Stimulated activated CD8-positive, alpha-beta memory T cell treated with anti-CD3 and anti-CD28 coated beads, Interleukin-7, amount 100 ng/mL, for 4 hours (primary cell): Measurements from ENCODE around the gene ZNF439.
"Not testable (repeated sequence)": the region's sequence is repeated elsewhere in the genome, so short reads cannot be mapped to it uniquely, and the experiment has no call there.

ENCODE experiments used
- DNase-seq, 2 donors: peaks; one replicate each; pipeline ENCODE4 v3.0.0-alpha.2; 2020; ENCODE audit warnings: low read depth in 2 of 2

The ZNF439 gene

GRCh38 chr19:11848594-11849469 is at the start of gene ZNF439:
Gene ZNF439 (plus strand): TSS chr19:11848726. CDS start chr19:11848868, 142 bp downstream.
- DNase-seq, result peak; percentile 76 to 78

DNA sequence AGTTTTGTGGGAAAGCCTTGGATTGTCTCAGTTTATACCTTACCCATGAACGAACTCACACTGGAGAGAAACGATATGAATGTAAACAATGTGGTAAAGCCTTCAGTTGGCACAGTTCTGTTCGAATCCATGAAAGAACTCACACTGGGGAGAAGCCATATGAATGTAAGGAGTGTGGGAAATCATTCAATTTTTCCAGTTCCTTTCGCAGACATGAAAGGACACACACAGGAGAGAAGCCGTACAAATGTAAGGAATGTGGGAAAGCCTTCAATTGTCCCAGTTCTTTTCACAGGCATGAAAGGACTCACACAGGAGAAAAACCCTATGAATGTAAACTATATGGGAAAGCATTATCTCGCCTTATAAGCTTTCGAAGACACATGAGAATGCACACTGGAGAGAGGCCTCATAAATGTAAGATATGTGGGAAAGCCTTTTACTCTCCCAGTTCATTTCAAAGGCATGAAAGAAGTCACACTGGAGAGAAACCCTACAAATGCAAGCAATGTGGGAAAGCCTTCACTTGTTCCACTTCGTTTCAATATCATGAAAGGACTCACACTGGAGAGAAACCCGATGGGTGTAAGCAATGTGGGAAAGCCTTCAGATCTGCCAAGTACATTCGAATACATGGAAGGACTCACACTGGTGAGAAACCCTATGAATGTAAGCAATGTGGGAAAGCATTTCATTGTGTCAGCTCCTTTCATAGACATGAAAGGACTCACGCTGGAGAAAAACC is 42.0 kb upstream of the ZNF439 start:
- DNase-seq, result no peak

DNA sequence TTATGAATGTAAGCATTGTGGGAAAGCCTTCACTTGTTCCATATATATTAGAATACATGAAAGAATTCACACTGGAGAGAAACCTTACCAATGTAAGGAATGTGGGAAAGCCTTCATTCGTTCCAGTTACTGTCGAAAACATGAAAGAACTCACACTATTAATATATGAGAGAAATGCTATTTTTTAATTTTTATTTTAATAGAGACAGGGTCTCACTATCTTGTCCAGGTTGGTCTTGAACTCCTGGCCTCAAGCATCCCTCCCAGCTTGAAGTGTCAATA is 41.5 kb upstream of the ZNF439 start:
- DNase-seq, result no peak

GRCh38 chr19:11813703-11814028 is 34.9 kb upstream of the ZNF439 start:
- DNase-seq, result no peak

DNA sequence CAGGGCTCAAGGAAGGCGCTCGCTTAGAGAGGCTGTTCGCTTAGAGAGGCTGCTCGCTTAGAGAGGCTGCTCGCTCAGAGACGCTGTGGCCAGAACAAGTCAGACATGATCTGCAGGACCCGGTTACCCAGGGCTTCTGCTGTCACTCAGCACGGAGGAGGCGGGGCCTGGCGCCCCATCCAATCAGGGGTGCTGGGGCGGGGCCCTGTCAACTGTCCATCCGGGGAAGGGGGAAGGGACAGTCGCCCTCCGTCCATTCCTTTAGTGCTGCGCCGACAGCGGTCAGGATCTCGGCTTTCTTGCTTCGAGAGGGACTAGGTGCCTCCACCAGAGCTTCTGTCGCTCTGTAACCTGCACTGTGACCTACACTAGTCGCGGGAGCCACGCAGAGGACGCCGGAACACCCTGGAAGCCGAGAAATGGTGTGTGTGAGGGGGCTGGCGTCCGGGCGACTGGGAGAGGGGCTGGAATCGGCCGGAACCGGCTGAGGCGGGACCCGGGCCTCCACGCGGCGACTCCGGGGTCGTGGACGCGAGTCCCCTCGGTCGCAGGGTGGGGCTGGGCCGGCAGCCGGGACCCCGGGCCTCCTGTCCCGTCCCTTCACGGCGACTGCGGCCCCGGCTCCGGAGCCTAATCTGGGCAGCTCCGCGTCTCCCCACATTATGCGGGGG is 34.4 kb upstream of the ZNF439 start, which contains the start of gene ZNF440:
Gene ZNF440, plus strand, starts transcription at position 245 of the 671 bp plus-strand sequence. Its CDS starts 175 bp downstream, at position 420.
- DNase-seq, result peak; percentile 68 to 77

- no peak for DNase-seq
These were observed 33.9 kb upstream of the ZNF439 start for GRCh38 chr19:11814700-11815035.

DNA sequence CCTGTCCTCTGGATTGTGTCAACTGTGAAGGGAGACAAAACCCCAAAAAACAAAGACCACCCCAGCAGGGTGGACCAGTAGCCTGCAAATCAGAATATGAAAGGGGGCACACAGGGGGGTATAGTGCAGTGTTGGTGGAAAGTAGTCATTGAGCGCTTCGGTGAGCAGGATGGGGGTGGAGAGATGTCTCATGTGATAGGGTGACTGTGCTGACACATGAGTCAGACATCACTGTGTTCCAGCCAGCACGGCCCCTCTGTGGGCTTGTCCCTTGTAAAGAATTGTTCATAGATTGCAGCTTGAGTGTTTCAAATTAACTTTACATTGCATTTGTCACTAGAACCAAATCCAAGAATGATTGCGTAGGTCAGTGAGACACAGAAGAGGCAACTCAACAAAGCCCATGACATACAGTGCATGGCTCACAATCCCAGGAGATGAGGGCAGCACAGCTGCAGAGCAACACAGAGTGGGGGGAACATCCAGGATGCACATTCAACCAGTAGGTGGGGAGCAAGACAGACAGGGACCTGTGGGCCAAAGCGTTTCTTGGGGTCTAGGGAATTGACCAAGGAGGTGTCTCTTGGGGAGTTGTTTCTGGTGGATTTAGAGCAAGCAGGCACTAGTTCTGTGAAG is 26.9 kb upstream of the ZNF439 start:
- no peak for DNase-seq

GRCh38 chr19:11828957-11829876 is 19.3 kb upstream of the ZNF439 start:
- not testable (repeated sequence) for DNase-seq

DNA sequence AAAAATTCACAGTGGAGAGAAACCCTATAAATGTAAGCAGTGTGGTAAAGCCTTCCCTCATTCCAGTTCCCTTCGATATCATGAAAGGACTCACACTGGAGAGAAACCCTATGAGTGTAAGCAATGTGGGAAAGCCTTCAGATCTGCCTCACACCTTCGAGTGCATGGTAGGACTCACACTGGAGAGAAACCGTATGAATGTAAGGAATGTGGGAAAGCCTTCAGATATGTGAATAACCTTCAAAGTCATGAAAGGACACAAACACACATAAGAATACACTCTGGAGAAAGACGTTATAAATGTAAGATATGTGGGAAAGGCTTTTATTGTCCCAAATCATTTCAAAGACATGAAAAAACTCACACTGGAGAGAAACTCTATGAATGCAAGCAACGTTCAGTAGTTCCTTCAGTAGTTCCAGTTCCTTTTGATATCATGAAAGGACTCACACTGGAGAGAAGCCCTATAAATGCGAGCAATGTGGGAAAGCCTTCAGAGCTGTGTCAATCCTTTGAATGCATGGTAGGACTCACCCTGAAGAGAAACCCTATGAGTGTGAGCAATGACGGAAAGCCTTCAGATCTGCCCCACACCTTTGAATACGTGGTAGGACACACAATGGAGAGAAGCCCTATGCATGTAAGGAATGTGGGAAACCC is 16.1 kb upstream of the ZNF439 start:
- DNase-seq, result no peak

DNA sequence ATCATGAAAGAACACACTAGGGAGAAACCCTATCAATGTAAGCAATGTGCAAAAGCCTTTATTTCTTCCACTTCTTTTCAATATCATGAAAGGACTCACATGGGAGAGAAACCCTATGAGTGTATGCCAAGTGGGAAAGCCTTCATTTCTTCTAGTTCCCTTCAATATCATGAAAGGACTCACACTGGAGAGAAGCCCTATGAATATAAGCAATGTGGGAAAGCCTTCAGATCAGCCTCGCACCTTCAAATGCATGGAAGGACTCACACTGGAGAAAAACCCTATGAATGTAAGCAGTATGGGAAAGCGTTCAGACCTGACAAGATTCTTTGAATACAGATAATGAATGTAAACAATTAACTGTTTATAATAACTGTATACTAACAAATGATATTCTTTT is 15.0 kb upstream of the ZNF439 start:
- DNase-seq, result no peak

GRCh38 chr19:11835626-11836066 is 12.9 kb upstream of the ZNF439 start:
- not testable (repeated sequence) for DNase-seq

DNA sequence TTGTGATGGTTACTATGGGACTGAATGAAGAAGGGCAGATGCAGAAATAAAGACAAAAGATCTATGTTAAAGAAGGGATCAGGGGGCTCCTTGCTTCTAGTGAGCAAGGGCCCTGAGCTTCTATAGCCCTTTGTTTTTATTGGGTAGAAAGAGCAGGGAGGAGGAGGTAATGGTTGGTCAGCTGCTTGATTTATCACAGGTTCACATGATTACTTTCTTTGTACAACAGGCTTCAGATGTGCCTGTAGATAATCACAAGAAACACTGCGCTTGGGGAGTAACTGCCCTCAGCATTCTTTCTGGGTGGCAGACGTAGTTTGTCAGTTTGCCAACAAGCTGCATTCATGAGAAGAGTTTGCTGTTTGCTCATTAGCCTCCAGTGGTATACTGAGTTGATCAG is 4.8 kb upstream of the ZNF439 start:
- DNase-seq, result no peak

- not testable (repeated sequence) for DNase-seq
These were observed 911 bp upstream of the ZNF439 start for GRCh38 chr19:11847615-11848014.

GRCh38 chr19:11848200-11848593 is 329 bp upstream of the ZNF439 start:
- DNase-seq, result no peak

- DNase-seq, result not testable (repeated sequence)
These were observed 1.8 kb downstream of the ZNF439 start for GRCh38 chr19:11850289-11850688.

DNA sequence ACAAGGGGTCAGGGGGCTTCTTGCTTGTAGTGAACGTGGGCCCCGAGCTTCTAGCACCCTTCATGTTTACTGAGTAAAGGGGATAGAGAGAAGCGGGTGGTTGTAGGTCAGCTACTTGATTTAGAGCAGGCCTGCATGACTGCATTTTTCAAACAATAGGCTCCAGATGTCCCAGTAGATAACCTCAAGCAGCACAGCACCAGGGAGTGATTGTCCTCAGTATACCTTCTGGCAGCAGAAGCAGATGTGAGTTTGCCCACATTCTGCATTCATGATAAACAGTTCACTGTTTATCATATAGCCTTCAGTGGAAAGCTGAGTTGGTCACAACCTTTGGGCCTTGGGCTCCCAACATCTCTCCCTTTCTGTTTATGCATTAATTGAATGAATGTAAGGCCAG is 4.8 kb downstream of the ZNF439 start:
- no peak for DNase-seq

- DNase-seq, result no peak
These were observed 8.2 kb downstream of the ZNF439 start for GRCh38 chr19:11856596-11857250.

DNA sequence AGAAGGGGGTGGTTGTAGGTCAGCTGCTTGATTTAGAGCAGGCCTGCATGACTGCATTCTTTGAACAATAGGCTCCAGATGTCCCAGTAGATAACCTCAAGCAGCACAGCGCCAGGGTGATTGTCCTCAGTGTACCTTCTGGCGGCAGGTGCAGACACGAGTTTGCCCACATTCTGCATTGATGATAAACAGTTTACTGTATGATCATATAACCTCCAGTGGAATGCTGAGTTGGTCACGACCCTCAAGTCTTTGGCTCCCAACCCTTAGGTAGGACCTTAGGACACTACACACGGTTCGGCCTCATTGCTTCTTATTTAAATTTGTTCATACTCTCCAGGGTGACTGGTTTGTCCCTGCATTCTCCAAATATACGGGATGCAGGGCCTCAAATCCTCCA is 12.2 kb downstream of the ZNF439 start:
- no peak for DNase-seq

GRCh38 chr19:11861301-11861700 is 12.8 kb downstream of the ZNF439 start:
- DNase-seq, result no peak

- not testable (repeated sequence) for DNase-seq
These were observed 19.2 kb downstream of the ZNF439 start for GRCh38 chr19:11867766-11868165.
